ENCODE measurements around the gene CNPPD1.

- no peak for TF ChIP-seq EZH2 (IDR thresholded peaks at IDR 0.05; ENCODE audit: insufficient read depth, poor library complexity, severe bottlenecking)
- TF ChIP-seq EZH2phosphoT487 (IDR thresholded peaks at IDR 0.05; ENCODE audit: insufficient read depth, low read depth) = no peak
Observed at GRCh38 chr2:219168932-219169331, 7.8 kb downstream of the CNPPD1 start.
